Stimulated activated naive CD8-positive, alpha-beta T cell treated with anti-CD3 and anti-CD28 coated beads, Interleukin-15, Interleukin-2, amounts not matched to agents 100 ng/mL and 50 ng/mL, for 24 hours (primary cell): ENCODE results near the gene DNAH11.
"Not testable (repeated sequence)": the region's sequence is repeated elsewhere in the genome, so short reads cannot be mapped to it uniquely, and the experiment has no call there.

ENCODE experiments used
- H3K27ac Mint-ChIP-seq: one replicate; pipeline ENCODE4 v1.8.0; 2021; ENCODE audit warnings: mild to moderate bottlenecking, mixed read lengths
- H3K27me3 Mint-ChIP-seq: one replicate; pipeline ENCODE4 v1.8.0; 2021; ENCODE audit warnings: mixed read lengths
- H3K36me3 Mint-ChIP-seq: one replicate; pipeline ENCODE4 v1.8.0; 2021; ENCODE audit warnings: low read depth, mixed read lengths
- H3K4me1 Mint-ChIP-seq: one replicate; pipeline ENCODE4 v1.8.0; 2021; ENCODE audit warnings: low read depth, mixed read lengths
- H3K4me3 Mint-ChIP-seq: one replicate; pipeline ENCODE4 v1.8.0; 2021; ENCODE audit warnings: mild to moderate bottlenecking, mixed read lengths
- H3K9me3 Mint-ChIP-seq: one replicate; pipeline ENCODE4 v1.8.0; 2021; ENCODE audit warnings: mixed read lengths

Gene DNAH11

GRCh38 chr7:21910253-21910652, 367.4 kb downstream of the DNAH11 start:
- no peaks in the 10 kb centered on the region for H3K27me3 Mint-ChIP-seq
- H3K4me3 Mint-ChIP-seq = no peak overlapping the region
- H3K36me3 Mint-ChIP-seq = peaks cover 77% of the 10 kb centered on the region
- no peak overlapping the region for H3K27ac Mint-ChIP-seq
- no peaks in the 10 kb centered on the region for H3K9me3 Mint-ChIP-seq
- H3K4me1 Mint-ChIP-seq = no peaks in the 10 kb centered on the region

- Mint-ChIP-seq H3K4me3 (no peak overlapping the region), H3K27ac (no peak overlapping the region), H3K36me3 (peaks cover 77% of the 10 kb centered on the region), H3K9me3 (no peaks in the 10 kb centered on the region), H3K4me1 (no peaks in the 10 kb centered on the region), H3K27me3 (no peaks in the 10 kb centered on the region)
Observed at GRCh38 chr7:21911341-21911875, 368.6 kb downstream of the DNAH11 start.

- Mint-ChIP-seq H3K27ac (no peak overlapping the region), H3K4me1 (peaks cover 3% of the 10 kb centered on the region), H3K36me3 (peaks cover 80% of the 10 kb centered on the region), H3K4me3 (no peak overlapping the region), H3K9me3 (no peaks in the 10 kb centered on the region), H3K27me3 (no peaks in the 10 kb centered on the region)
Observed at GRCh38 chr7:21912305-21912704, 369.5 kb downstream of the DNAH11 start.

DNA sequence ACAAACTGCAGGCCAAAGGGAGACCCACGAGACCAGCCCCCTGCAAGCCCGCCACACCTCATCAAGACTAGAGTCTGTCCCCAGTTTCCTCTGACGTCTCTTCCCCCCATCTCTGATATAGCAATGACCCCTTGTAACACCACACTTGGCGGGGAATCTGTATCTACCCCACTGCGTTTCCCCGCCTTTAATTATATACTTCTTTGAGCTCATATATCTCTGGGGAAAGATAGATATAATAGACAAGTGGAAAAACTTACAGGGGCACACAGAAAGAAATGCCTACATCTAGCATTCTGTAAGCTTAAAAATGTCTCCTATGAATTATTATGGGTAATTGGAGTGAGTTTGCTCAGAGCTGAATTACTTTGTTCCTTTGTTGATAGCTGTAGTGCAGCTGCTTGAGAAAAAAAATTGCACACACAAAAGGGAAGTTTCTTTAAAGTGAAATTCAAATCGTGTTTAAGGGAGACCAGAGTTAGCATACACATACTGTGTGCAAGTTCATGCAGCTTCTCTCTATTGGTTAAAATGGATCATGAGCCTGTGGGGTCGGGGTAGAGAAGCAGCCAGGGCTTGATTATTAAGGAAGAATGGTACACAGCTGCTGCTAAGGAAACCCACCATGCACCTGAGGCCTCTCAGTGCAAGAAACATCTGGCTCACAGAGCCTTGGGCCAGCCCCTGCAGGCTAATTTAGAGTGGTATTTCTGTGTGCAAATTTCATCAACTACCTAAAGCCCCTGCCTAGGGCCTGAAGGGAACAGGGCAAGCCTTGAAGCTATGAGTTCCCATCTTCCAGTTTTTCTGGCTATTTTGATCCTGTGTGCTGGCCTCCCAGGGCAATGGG, 370.3 kb downstream of the DNAH11 start:
- Mint-ChIP-seq H3K9me3 (no peaks in the 10 kb centered on the region), H3K36me3 (peaks cover 72% of the 10 kb centered on the region), H3K27me3 (no peaks in the 10 kb centered on the region), H3K27ac (no peak overlapping the region), H3K4me1 (peaks cover 3% of the 10 kb centered on the region), H3K4me3 (no peak overlapping the region)

DNA sequence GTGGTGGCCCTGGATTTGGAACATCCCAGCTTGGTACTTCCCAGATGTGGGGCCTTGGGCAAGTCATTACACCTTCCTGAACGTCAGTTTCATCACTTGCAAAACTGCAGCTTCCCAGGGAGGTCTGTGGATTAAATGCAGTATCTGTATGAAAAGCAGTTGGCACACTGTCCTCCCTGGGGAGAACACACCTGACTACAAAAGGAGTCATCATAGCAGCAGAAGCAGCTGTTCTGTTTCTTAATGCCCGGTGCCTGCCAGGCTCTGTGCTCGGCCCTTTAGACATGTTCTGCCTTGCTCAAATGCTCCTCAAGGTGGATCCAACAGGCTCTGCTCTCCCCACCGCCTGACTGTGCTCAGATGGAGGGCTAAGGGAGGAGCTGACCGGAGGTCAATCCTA, 371.8 kb downstream of the DNAH11 start:
- Mint-ChIP-seq H3K4me3 (no peak overlapping the region), H3K27me3 (no peaks in the 10 kb centered on the region), H3K4me1 (peaks cover 3% of the 10 kb centered on the region), H3K27ac (no peak overlapping the region), H3K9me3 (no peaks in the 10 kb centered on the region), H3K36me3 (peaks cover 57% of the 10 kb centered on the region)

GRCh38 chr7:21915140-21915539, 372.3 kb downstream of the DNAH11 start:
- H3K27me3 Mint-ChIP-seq = no peaks in the 10 kb centered on the region
- H3K36me3 Mint-ChIP-seq = peaks cover 54% of the 10 kb centered on the region
- no peaks in the 10 kb centered on the region for H3K9me3 Mint-ChIP-seq
- peaks cover 3% of the 10 kb centered on the region for H3K4me1 Mint-ChIP-seq
- H3K4me3 Mint-ChIP-seq = no peak overlapping the region
- peak overlapping the region; percentile 41 for H3K27ac Mint-ChIP-seq

- no peaks in the 10 kb centered on the region for H3K9me3 Mint-ChIP-seq
- peaks cover 8% of the 10 kb centered on the region for H3K4me1 Mint-ChIP-seq
- no peaks in the 10 kb centered on the region for H3K27me3 Mint-ChIP-seq
- no peak overlapping the region for H3K27ac Mint-ChIP-seq
- peaks cover 54% of the 10 kb centered on the region for H3K36me3 Mint-ChIP-seq
- H3K4me3 Mint-ChIP-seq = no peak overlapping the region
Observed at GRCh38 chr7:21916176-21916575, 373.3 kb downstream of the DNAH11 start.

DNA sequence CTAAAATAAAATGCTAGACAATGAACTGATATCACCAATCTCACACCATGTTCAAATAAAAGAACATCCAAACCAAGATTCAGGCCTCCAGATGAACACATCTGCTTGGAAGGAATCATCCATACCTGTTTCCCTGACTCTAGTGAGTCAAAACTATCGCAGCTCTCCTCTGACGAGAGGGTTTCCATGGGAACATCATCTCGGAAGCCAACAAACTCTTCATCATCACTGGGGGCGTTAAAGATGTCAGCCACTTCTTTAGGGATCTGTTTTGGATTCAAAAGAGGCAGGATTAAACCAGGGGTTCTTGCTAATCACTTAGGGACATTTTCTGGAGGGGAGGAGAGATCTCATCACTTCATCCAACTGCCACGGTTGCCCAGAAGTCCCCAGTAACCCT, 373.8 kb downstream of the DNAH11 start:
- H3K4me1 Mint-ChIP-seq = peaks cover 8% of the 10 kb centered on the region
- peaks cover 51% of the 10 kb centered on the region for H3K36me3 Mint-ChIP-seq
- H3K27ac Mint-ChIP-seq = no peak overlapping the region
- no peak overlapping the region for H3K4me3 Mint-ChIP-seq
- no peaks in the 10 kb centered on the region for H3K9me3 Mint-ChIP-seq
- H3K27me3 Mint-ChIP-seq = no peaks in the 10 kb centered on the region

GRCh38 chr7:21918216-21918615, 375.4 kb downstream of the DNAH11 start:
- no peak overlapping the region for H3K27ac Mint-ChIP-seq
- H3K27me3 Mint-ChIP-seq = no peaks in the 10 kb centered on the region
- peaks cover 8% of the 10 kb centered on the region for H3K4me1 Mint-ChIP-seq
- H3K36me3 Mint-ChIP-seq = peaks cover 46% of the 10 kb centered on the region
- H3K9me3 Mint-ChIP-seq = no peaks in the 10 kb centered on the region
- H3K4me3 Mint-ChIP-seq = no peak overlapping the region

DNA sequence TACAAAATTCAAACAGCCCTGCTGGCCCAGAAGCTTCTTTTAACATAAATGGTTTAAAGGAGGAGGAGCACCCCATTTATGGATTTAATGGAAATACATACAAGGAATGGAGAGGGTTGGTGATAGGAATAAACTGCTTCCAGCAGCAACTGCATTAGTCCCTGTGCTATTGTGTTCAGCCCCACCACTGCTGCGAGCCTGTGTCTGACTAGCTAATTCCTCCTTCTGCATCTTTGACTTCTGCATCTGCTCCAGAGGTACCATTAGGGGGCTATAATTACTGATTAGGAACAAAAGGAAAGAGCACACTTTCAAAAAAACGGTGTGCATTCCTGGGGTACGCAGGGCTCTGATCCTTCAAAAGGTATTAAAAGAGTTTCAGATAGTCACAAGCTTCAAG, 378.1 kb downstream of the DNAH11 start:
- Mint-ChIP-seq H3K4me3 (no peak overlapping the region), H3K36me3 (peaks cover 30% of the 10 kb centered on the region), H3K9me3 (no peaks in the 10 kb centered on the region), H3K27me3 (no peaks in the 10 kb centered on the region), H3K27ac (peak overlapping the region; percentile 17), H3K4me1 (peaks cover 17% of the 10 kb centered on the region)

GRCh38 chr7:21922605-21923004, 379.8 kb downstream of the DNAH11 start:
- no peak overlapping the region for H3K27ac Mint-ChIP-seq
- no peaks in the 10 kb centered on the region for H3K9me3 Mint-ChIP-seq
- H3K27me3 Mint-ChIP-seq = no peaks in the 10 kb centered on the region
- peaks cover 30% of the 10 kb centered on the region for H3K36me3 Mint-ChIP-seq
- peaks cover 21% of the 10 kb centered on the region for H3K4me1 Mint-ChIP-seq
- no peak overlapping the region for H3K4me3 Mint-ChIP-seq

GRCh38 chr7:21923658-21924057, 380.8 kb downstream of the DNAH11 start:
- Mint-ChIP-seq H3K4me3 (no peak overlapping the region), H3K27me3 (no peaks in the 10 kb centered on the region), H3K27ac (no peak overlapping the region), H3K4me1 (peaks cover 29% of the 10 kb centered on the region), H3K36me3 (peaks cover 39% of the 10 kb centered on the region), H3K9me3 (no peaks in the 10 kb centered on the region)

- Mint-ChIP-seq H3K9me3 (no peaks in the 10 kb centered on the region), H3K27ac (no peak overlapping the region), H3K4me1 (peaks cover 37% of the 10 kb centered on the region), H3K4me3 (no peak overlapping the region), H3K36me3 (peaks cover 61% of the 10 kb centered on the region), H3K27me3 (no peaks in the 10 kb centered on the region)
Observed at GRCh38 chr7:21926448-21926847, 383.6 kb downstream of the DNAH11 start.

DNA sequence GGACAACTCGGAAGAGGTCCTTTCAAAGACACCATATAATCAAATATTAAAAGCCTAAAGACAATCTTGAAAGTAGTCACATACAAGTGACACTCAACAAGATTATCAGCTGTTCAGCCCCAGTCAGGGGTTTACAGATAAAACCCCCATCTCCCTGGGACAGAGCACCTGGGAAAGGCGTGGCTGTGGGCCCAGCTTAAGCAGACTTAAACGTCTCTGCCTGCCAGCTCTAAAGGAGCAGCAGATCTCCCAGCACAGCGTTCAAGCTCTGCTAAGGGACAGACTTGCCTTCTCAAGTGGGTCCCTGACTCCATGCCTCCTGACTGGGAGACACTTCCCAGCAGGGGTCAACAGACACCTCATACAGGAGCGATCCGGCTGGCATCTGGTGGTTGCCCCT, 384.9 kb downstream of the DNAH11 start:
- Mint-ChIP-seq H3K9me3 (no peaks in the 10 kb centered on the region), H3K4me3 (no peak overlapping the region), H3K27ac (no peak overlapping the region), H3K36me3 (peaks cover 64% of the 10 kb centered on the region), H3K4me1 (peaks cover 44% of the 10 kb centered on the region), H3K27me3 (no peaks in the 10 kb centered on the region)

DNA sequence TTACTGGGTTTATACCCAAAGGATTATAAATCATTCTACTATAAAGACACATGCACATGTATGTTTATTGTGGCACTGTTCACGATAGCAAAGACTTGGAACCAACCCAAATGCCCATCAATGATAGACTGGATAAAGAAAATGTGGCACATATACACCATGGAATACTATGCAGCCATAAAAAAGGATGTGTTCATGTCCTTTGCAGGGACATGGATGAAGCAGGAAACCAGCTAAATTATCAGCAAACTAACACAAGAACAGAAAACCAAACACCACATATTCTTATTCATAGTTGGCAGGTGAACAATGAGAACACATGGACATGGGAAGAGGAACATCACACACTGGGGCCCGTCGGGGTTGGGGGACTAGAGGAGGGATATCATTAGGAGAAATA, 390.5 kb downstream of the DNAH11 start:
- peaks cover 68% of the 10 kb centered on the region for H3K4me1 Mint-ChIP-seq

DNA sequence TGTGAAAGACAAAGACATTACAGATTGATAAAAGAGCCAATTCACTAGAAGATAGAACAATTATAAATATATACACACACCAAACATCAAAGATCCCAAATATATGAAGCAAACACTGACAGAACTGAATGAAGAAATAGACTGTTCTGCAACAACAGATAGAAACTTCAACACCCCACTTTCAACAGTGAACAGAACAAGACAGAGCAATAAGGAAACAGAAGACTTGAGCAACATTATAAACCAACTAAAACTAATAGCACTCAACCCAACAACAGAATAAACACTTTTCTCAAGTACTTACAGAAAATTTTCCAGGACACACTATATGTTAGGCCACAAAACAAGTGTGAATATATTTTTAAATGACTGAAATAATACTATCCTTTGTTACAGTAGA, 392.0 kb downstream of the DNAH11 start:
- Mint-ChIP-seq H3K4me3 (no peak overlapping the region), H3K4me1 (peaks cover 70% of the 10 kb centered on the region), H3K9me3 (peaks cover 8% of the 10 kb centered on the region), H3K36me3 (peaks cover 76% of the 10 kb centered on the region), H3K27me3 (no peaks in the 10 kb centered on the region), H3K27ac (no peak overlapping the region)

More for the DNA sequence above, 390.5 kb downstream of the DNAH11 start:
- peaks cover 83% of the 10 kb centered on the region for H3K36me3 Mint-ChIP-seq
- not testable (repeated sequence) for H3K27me3 Mint-ChIP-seq, H3K9me3 Mint-ChIP-seq, H3K27ac Mint-ChIP-seq, H3K4me3 Mint-ChIP-seq
